ENCODE measurements around the gene GJB5.
A peak's percentile ranks its signal among the peaks of the same experiment; 100 is the strongest.

GJB5 gene

DNA sequence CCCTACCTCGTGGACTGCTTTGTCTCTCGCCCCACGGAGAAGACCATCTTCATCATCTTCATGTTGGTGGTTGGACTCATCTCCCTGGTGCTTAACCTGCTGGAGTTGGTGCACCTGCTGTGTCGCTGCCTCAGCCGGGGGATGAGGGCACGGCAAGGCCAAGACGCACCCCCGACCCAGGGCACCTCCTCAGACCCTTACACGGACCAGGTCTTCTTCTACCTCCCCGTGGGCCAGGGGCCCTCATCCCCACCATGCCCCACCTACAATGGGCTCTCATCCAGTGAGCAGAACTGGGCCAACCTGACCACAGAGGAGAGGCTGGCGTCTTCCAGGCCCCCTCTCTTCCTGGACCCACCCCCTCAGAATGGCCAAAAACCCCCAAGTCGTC, 39.9 kb downstream of the GJB5 start:
- no peak for DNase-seq (ENCODE audit: low spot score)

DNA sequence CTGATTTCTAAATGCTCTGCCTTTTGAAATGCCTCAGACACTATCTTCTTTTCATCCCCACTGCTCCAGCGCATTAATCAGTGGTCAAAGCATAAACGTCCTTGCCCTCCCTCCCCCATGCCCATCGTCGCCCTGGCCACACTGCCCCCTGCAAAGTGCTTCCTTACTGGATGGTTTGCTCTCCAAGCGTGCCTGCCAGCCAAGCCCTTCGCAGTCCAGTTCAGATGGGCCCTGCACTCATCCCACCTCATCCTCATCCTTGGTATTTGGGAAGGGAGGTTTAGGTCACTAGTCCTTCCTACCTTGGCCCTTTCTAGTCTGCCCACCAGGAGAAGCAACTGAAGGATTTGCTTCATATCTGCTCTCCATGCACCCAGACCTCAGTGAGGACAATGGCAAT, 41.1 kb downstream of the GJB5 start:
- no peak for DNase-seq (ENCODE audit: low spot score)

DNA sequence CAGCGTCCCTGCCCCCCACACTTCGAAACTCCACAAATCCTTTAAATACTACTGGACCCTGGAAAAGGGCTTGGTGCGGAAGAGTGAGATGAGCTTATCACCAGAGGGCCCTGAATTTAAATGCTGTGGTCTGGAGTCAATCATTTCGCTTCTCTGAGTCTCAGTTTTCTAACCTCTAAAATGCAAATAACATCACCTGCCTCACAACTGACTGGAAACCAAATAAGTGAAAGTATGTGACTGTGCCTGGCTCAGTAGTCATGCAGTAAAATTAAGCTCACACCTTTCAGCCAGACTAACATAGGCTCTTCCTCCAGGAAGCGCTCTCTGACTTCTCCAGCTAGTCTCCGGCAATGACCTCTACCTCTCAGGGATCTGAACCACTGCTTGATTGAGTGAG, 42.1 kb downstream of the GJB5 start:
- DNase-seq (ENCODE audit: low spot score) = no peak

DNA sequence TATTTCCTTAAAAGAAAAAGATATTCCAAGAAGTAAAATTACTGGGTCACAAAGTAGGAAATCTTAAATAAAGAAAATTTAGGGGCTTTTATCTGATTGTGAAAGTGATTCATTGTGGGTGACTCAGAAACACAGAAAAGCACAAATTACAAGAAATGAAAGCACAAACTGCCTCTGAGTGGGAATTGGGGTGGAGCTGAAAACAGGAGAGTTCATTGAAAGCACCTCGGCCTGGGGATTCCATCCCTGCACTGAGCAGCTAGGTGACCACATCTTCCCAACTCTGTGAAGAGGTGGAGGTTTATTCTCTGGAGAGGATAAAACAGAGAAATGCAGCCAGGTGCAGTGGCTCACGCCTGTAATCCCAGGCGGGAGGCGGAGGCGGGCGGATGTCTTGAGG, 45.4 kb downstream of the GJB5 start:
- peak; percentile 45 for DNase-seq (ENCODE audit: low spot score)

DNA sequence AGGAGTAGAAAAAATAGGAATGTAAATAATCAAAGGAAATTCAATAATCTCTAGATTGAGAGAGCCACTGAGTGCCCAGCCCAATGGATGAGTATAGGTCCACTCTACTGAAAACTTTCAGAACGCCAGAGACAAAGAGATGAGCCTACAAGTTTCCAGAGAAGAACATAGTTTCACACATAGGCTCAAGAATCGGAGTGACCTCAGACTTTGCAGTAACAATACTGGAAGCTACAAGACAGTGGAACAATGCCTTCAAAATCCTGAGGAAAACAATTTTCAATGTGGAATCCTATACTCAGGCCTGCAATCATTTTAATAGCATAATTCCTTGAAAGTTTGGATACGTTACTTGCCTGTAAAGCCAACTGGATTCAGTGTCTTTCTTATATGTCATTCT, 48.9 kb downstream of the GJB5 start:
- DNase-seq (ENCODE audit: low spot score) = no peak

DNA sequence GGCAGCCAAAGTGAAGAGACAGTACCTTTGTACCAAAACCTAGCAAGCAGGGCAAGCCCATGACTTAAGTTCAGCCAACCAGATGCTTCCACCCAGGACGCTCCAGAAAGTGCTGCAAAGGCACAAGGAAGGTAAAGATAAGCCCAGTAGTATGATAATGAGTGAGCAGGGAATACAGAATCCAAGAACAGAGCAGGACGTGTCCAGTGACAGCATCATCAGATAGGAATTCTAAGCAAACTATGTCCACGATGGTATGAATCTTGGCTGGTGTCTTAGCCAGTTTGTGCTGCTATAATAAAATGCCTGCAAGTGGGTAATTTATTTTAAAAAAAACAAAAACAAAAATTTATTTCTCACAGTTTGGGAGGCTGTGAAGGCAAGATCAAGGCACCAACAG, 51.5 kb downstream of the GJB5 start:
- DNase-seq (ENCODE audit: low spot score) = peak; percentile 77

Measured in AG20443 (cell line).